Subcutaneous abdominal adipose tissue (tissue), 5 donors: Measurements from ENCODE around the gene CAPN11.
"Not testable (repeated sequence)": the region's sequence is repeated elsewhere in the genome, so short reads cannot be mapped to it uniquely, and the experiment has no call there.

Source experiments
- H3K27ac ChIP-seq: one replicate; pipeline ENCODE4 v1.7.0; 2013; ENCODE audit warnings: low read depth, mild to moderate bottlenecking, inconsistent platforms, low read length, moderate library complexity
- H3K27me3 ChIP-seq, 5 donors: one replicate each; pipeline ENCODE4 v1.7.0; 2013; ENCODE audit warnings: low read length in 5 of 5, inconsistent platforms in 1 of 5; ENCODE audit not compliant: control insufficient read depth in 5 of 5, insufficient read depth in 4 of 5
- H3K36me3 ChIP-seq, 5 donors: one replicate each; pipeline ENCODE4 v1.7.0; 2013; ENCODE audit warnings: low read length in 5 of 5; ENCODE audit not compliant: control insufficient read depth in 5 of 5, insufficient read depth in 5 of 5
- H3K4me1 ChIP-seq, 5 donors: one replicate each; pipeline ENCODE4 v1.7.0; 2013; ENCODE audit warnings: low read length in 5 of 5, mild to moderate bottlenecking in 3 of 5, moderate library complexity in 1 of 5; ENCODE audit not compliant: control insufficient read depth in 5 of 5, insufficient read depth in 5 of 5
- H3K4me3 ChIP-seq, 5 donors: one replicate each; pipeline ENCODE4 v1.7.0; 2013; ENCODE audit warnings: low read length in 5 of 5, low read depth in 1 of 5
- H3K9ac ChIP-seq, 5 donors: one replicate each; pipeline ENCODE4 v1.7.0; 2013; ENCODE audit warnings: low read length in 5 of 5, mild to moderate bottlenecking in 4 of 5, moderate library complexity in 3 of 5
- H3K9me3 ChIP-seq, 5 donors: one replicate each; pipeline ENCODE4 v1.7.0; 2013; ENCODE audit warnings: low read length in 5 of 5; ENCODE audit not compliant: control insufficient read depth in 5 of 5
- donor health status: healthy.
- donor health status: healthy.
- donor health status: healthy.
- donor health status: healthy.
- donor health status: healthy.

Gene CAPN11

DNA sequence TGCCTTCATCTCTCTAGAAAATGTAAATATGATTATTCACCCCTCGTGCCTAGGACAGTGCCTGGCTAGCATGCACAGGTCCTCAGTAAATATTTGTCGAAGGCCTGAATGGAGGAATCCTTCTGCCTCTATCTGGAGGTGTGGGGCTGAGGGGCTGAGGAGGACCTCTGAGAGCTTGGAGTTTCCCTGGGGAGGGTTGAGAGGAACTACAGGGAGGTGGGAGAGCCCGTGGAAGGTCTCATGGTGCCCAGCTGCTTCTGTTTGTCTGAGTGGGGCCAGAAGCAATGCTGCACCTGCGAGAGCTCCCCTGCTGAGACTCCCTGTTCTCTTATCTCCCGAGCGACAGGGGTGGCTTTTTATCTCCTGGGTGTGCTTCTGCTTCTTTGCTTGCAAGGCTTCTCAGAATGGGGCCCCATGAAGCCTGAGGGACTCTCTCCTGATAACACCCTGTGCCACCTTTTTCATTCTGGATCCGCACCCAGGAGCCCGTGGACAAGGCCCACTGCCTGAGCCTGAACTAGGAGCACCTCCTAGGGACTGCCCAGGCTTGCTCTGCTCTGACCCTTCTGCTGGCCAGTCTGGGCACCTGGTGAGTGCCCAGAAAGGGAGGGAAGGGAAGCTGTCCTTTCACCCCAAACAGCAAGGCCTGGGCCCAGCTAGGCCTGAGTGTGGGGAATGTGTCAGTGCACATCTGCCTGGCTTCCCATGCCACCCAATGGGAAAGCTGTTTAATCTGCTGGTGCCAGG is 67.1 kb downstream of the CAPN11 start:
- Histone ChIP-seq H3K27me3 (no peaks in the 10 kb centered on the region), H3K9me3 (no peaks in the 10 kb centered on the region), H3K4me3 (peak overlapping the region in 2 of 5 donors; percentile 23 to 62), H3K9ac (peak overlapping the region; percentile 44 to 66 (median 57)), H3K27ac (peak overlapping the region; percentile 99), H3K4me1 (peaks cover 29 to 95% (median 92%) of the 10 kb centered on the region in 5 donors), H3K36me3 (peaks cover 0 to 34% (median 26%) of the 10 kb centered on the region in 5 donors)

DNA sequence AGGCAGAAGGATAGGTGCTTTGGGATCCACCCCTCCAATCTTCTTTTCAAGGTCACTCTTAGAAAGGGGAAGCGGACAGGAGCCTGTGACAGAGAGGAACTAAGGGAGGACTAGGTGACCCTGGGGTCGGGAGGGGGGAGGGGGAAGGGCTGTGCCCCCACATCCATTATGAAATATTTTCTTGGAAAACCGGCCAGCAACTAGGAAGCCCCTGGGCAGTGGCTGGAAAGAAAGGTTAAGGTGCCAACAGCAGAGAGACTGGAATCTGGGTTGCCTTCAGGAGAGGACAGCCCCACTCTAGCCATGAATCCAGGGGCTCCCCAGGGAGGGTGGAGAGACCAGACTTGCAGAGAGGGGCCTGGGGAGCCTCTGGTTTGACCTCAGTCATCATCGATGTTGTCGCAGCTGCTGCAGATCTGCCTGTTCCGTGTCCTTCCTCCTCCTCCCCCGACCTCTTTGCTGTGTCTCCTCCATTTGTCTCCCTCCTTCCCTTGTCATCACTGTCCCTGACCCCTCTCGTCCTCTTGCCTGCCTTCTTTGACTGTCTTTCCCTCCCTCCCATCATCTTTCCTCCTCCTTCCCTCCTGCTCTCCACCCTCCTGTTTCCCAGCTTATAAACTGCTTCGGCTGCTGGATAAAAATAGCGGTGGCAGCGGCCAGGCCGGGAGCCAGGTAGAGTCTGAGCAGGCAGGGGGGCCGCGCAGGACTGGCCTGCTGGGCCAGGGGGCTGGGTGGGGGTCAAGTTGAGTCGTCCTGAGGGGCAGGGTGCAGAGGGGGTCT is 67.9 kb downstream of the CAPN11 start:
- H3K27me3 ChIP-seq: no peaks in the 10 kb centered on the region
- H3K4me1 ChIP-seq: peaks cover 24 to 91% (median 88%) of the 10 kb centered on the region in 5 donors
- peak overlapping the region; percentile 47 to 66 (median 57) for H3K9ac ChIP-seq
- peak overlapping the region in 3 of 5 donors; percentile 14 to 62 (median 23) for H3K4me3 ChIP-seq
- peaks cover 0 to 42% (median 33%) of the 10 kb centered on the region in 5 donors for H3K36me3 ChIP-seq
- H3K27ac ChIP-seq: peak overlapping the region; percentile 99
- H3K9me3 ChIP-seq: no peaks in the 10 kb centered on the region

DNA sequence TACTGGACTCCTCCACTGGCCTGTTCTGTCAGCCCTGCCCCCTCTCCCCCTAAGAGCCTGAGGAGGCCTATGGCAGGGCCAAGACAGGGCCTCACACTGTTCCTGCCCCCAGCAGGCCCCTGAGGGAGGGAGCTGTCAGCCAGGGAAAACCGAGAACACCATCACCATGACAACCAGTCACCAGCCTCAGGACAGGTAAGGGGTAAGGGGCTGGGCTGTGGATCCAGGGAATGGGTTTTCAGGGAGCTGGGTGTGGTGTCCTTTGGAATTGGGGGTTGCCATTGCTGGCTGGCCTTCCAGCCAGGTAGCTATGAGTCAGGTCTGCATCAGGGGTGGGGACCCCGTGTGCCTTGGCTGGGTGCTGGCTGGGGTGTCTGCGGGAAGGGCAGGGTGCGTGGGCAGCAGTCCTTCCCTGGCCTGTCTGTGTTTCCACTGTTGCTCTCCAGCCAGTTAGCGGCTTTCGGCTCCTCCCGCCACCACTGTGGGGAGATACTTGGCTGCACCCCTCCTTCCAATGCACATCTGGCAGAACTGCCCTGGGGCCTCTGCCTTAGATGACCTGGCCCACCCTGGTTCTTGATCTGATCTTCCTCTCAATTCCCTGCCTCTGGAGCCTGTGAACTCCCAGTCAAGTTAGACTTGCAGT is 68.7 kb downstream of the CAPN11 start:
- Histone ChIP-seq H3K9ac (peak overlapping the region in 3 of 5 donors; percentile 22 to 65 (median 55)), H3K9me3 (no peaks in the 10 kb centered on the region), H3K4me3 (peak overlapping the region in 1 of 5 donors; percentile 31), H3K27me3 (no peaks in the 10 kb centered on the region), H3K27ac (peak overlapping the region; percentile 99), H3K4me1 (peaks cover 21 to 92% (median 86%) of the 10 kb centered on the region in 5 donors), H3K36me3 (peaks cover 0 to 49% (median 40%) of the 10 kb centered on the region in 5 donors)

DNA sequence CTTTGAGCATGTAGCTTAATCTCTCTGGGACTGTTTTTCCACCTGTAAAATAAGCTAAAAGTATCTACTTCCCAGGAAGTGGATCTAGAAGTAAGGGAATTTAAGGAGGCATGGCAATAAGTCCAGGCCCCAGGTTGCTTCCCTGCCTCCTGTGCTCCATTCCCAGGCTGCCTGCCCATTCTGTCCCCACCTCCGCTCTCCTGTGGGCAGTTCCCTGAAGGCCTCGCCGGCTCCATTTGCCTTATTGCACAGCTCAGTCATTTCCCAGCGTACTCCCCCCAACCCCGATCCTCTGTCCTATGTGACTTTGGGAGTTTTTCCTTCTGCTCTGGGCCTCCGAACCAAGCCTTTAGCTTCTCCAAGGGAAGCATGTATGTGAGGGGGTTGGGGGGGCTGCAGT is 69.4 kb downstream of the CAPN11 start:
- Histone ChIP-seq H3K27ac (peak overlapping the region; percentile 99), H3K27me3 (no peaks in the 10 kb centered on the region), H3K9me3 (no peaks in the 10 kb centered on the region), H3K4me3 (no peak overlapping the region), H3K4me1 (peaks cover 23 to 92% (median 86%) of the 10 kb centered on the region in 5 donors), H3K9ac (peak overlapping the region in 1 of 5 donors; percentile 20), H3K36me3 (peaks cover 0 to 57% (median 48%) of the 10 kb centered on the region in 5 donors)

DNA sequence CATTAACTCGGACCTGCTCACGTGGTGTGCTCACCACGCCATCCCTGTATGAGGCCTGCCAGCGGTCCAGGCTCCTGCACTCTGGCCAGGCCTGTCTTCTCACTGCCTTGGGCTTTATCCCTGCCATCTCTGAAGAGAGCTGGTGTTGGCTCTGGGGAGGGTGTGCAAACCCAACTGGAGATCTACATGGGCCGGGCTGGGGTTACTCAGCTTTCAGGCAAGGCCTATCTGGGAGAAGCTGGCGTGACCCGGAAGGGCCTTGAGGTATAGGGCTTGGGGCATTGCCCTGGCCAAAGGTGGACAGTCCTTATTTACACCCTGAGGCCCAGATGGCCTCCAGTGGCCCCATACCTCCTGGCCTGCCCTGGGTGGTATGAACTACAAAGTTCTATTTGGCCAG is 69.8 kb downstream of the CAPN11 start:
- peak overlapping the region in 1 of 5 donors; percentile 53 for H3K9ac ChIP-seq
- H3K27me3 ChIP-seq: no peaks in the 10 kb centered on the region
- H3K9me3 ChIP-seq: no peaks in the 10 kb centered on the region
- peak overlapping the region; percentile 99 for H3K27ac ChIP-seq
- peaks cover 0 to 61% (median 52%) of the 10 kb centered on the region in 5 donors for H3K36me3 ChIP-seq
- peaks cover 23 to 95% (median 89%) of the 10 kb centered on the region in 5 donors for H3K4me1 ChIP-seq
- no peak overlapping the region for H3K4me3 ChIP-seq

DNA sequence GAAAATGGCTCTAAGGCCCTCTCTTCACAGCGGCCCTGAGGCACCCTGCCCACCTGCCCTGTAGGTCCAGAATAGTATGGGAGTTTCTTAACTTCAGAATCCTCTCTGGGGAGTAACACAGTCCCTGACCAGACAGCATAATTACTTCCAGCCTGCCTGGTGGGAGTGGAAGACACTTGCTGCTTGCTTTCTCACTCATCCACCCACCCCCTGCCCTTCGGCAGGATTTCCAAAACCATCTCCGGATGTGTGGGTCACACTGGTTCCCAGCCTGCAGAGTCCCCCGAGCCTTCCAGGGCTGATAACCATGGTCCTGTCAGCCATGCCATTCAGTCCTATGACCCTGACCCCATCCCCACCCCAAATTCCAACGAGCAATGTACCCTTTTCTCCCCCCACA is 70.2 kb downstream of the CAPN11 start:
- Histone ChIP-seq H3K4me3 (peak overlapping the region in 1 of 5 donors; percentile 16), H3K27me3 (no peaks in the 10 kb centered on the region), H3K36me3 (peaks cover 0 to 64% (median 52%) of the 10 kb centered on the region in 5 donors), H3K9ac (peak overlapping the region in 1 of 5 donors; percentile 6), H3K27ac (peak overlapping the region; percentile 99), H3K9me3 (no peaks in the 10 kb centered on the region), H3K4me1 (peaks cover 26 to 96% (median 90%) of the 10 kb centered on the region in 5 donors)

DNA sequence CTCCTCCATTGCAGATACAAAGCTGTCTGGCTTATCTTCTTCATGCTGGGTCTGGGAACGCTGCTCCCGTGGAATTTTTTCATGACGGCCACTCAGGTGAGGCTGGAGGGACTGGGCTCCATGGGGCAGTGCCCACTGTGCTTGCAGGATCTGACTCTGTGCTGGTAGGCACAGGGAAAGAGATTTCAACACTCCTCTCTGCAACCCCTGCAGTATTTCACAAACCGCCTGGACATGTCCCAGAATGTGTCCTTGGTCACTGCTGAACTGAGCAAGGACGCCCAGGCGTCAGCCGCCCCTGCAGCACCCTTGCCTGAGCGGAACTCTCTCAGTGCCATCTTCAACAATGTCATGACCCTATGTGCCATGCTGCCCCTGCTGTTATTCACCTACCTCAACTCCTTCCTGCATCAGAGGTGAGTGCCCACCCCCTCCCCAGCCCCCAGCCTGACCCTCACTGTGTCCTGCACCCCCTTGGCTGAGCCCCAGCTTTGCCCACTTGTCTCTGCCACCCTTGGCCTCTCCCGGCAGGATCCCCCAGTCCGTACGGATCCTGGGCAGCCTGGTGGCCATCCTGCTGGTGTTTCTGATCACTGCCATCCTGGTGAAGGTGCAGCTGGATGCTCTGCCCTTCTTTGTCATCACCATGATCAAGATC is 70.9 kb downstream of the CAPN11 start:
- Histone ChIP-seq H3K27ac (peak overlapping the region; percentile 99), H3K4me3 (no peak overlapping the region), H3K4me1 (peaks cover 26 to 96% (median 90%) of the 10 kb centered on the region in 5 donors), H3K36me3 (peaks cover 0 to 64% (median 52%) of the 10 kb centered on the region in 5 donors), H3K9ac (peak overlapping the region in 1 of 5 donors; percentile 14), H3K9me3 (no peaks in the 10 kb centered on the region), H3K27me3 (no peaks in the 10 kb centered on the region)

DNA sequence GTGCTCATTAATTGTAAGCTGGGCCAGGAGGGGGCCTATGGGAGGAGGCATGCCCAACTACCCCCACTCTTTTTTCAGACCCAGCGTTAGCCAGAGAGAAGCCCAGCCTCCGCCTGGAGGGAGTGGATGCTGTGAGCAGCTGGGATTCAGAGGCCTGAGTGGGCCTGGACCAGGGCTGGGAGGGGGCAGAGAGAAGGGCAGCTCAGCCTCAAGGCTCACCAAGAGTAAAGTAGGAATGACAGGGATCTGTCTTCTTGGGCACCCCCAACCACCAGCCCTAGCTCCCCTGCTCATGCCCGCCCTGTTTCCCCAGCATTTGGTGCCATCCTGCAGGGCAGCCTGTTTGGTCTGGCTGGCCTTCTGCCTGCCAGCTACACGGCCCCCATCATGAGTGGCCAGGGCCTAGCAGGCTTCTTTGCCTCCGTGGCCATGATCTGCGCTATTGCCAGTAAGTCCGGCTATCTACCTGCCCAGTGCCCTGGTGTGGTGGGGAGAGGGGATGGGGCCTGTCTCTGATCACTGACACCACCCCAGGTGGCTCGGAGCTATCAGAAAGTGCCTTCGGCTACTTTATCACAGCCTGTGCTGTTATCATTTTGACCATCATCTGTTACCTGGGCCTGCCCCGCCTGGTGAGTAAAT is 71.5 kb downstream of the CAPN11 start:
- H3K4me3 ChIP-seq: no peak overlapping the region
- peaks cover 24 to 96% (median 90%) of the 10 kb centered on the region in 5 donors for H3K4me1 ChIP-seq
- no peaks in the 10 kb centered on the region for H3K27me3 ChIP-seq
- peak overlapping the region; percentile 99 for H3K27ac ChIP-seq
- H3K9me3 ChIP-seq: no peaks in the 10 kb centered on the region
- peaks cover 0 to 66% (median 52%) of the 10 kb centered on the region in 5 donors for H3K36me3 ChIP-seq
- H3K9ac ChIP-seq: peak overlapping the region in 1 of 5 donors; percentile 14

DNA sequence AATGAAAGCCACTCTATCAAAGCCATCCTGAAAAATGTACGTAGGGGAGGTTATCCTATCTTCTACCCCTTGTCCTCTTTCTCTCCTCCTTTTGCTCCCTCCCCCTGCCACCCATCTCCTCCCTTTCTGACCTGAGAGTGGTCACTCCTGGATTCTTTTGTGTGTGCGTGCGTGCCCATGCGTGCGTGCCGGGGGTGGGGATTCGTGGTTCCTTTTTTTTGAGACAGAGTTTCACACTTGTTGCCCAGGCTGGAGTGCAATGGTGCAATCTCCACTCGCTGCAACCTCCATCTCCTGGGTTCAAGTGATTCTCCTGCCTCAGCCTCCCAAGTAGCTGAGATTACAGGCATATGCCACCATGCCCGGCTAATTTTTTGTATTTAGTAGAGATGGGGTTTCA is 72.8 kb downstream of the CAPN11 start:
- not testable (repeated sequence) for H3K9ac ChIP-seq, H3K4me3 ChIP-seq, H3K9me3 ChIP-seq, H3K27me3 ChIP-seq
- Histone ChIP-seq H3K36me3 (peaks cover 0 to 70% (median 56%) of the 10 kb centered on the region in 5 donors), H3K27ac (peak overlapping the region; percentile 99), H3K4me1 (peaks cover 22 to 96% (median 87%) of the 10 kb centered on the region in 5 donors)
